HG02571 (cell line): ENCODE results near the gene IKZF5.
A peak's percentile ranks its signal among the peaks of the same experiment; 100 is the strongest.

Source experiments
- ATAC-seq: cut with Tn5 transposase; IDR thresholded peaks from one replicate; pipeline ENCODE4 v1.9.1; 2021; ENCODE audit warnings: mild to moderate bottlenecking, moderate library complexity; ENCODE audit not compliant: unreplicated experiment

Gene IKZF5

DNA sequence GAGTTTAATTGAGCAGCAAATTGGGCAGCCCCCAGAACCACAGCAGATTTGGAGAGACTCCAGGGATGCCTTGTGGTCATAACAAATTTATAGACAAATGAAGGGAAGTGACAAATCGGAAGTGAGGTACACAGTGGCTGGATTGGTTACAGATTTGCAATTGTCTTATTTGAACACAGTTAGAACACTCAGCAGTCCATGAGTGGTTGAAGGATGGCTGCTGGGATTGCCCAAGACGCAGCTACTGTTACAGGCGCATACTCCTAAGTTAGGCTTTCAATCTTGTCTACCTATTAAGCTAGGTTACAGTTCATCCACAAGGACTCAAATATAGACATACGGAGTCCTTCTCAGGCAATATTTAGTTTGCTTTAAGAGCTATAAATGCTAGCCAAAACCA, 7.6 kb upstream of the IKZF5 start:
- no peak for ATAC-seq

DNA sequence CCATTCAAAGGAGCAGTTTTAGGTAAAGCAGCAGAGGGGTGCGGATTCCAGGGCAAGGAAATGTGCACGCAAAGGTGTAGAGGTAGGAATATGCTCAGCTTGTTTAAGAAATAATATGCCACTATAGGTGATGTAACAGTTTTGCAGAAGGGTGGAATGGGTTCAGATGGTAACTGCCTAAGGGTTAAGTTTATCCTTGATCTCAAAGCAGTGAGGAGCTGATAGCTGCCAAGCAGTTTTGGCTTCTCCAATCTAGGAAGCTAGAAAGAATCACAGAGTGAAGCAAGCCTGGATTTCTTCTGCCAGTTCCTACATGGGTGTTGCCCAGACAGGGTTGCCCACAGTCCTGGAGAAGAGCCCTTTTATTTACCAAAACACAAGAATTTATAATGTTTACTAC, 6.2 kb upstream of the IKZF5 start:
- no peak for ATAC-seq

DNA sequence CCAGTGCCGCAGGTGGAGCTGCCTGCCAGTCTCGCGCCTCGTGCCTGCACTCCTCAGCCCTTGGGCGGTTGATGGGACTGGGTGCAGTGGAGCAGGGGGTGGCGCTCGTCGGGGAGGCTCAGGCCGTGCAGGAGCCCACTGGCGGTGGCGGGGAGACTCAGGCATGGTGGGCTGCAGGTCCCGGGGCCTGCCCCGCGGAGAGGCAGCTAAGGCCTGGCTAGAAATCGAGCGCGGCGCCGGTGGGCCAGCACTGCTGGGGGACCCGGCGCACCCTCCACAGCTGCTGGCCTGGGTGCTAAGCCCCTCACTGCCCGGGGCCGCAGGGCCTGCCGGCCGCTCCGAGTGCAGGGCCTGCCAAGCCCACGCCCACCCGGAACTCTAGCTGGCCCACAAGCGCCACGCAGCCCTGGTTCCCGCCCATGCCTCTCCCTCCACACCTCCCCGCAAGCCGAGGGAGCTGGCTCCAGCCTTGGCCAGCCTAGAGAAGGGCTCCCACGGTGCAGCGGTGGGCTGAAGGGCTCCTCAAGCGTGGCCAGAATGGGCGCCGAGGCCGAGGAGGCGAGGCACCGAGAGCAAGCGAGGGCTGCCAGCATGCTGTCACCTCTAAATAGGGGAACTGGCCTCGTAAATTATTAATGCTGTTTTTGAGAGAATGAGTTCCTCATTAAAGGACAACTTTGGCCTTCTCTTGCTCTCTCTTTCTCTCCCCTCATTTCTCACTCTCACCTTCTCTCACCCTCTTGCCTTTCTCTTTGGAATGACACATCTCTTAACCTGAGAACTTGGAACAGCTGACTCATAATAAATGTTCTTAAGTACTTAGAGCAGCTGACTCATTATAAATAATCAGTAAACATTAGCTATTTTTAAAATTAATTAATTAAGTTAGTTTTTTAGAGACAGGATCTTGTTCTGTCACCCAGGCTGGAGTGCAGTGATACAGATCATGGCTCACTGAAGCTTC, 5.1 kb upstream of the IKZF5 start:
- ATAC-seq, result no peak

DNA sequence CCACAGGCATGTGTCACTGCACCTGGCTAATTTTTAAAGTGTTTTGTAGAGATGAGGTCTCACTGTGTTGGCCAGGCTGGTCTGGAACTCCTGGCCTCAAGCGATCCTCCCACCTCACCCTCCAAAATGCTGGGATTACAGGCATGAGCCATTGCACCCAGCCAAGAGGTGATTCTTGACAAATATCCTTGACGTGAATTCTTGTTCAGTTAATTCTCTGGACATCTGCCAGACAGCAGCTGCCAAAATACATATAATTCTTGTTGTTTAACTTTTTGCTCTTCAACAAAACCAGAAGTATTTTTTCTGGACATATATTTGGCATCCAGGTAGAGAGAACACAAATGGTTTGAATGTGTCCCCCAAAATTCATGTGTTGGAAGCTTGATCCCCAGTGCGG, 3.4 kb upstream of the IKZF5 start:
- ATAC-seq, result no peak

DNA sequence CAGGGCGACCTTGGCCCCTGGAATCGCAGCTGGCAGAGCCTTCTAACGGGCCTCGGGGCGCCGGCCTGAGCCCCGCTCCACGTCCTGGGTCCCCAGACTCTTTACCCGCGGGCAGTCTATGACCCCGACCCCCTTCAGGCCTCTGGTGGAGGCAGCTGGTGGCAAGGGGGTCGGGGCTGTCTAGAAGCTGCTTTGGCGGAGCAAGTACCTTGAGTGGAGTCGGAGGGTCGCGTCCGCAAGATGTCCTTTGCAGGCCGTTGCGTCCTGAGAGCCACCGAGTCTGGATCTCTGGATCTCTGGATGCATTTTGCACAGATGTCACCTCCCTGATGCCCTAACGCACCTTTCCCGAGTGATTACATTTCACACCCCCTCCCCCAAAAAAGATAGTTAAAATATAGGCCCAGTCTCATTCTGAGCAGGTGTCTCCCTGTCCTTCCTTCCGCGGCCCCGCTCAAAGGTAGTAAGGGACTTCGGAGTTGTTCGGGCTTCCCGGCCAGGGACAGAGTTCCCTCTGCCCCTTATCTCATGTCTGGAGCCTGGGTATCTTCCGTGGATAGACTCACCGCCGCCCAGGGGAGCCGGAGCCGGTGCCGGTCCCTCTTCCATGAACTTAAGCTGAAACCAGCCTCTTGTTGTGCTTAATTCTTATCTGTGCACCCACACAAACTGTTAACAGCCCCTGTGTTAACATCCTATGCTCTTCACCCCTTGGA, 668 bp upstream of the IKZF5 start:
- ATAC-seq, result peak; percentile 16

DNA sequence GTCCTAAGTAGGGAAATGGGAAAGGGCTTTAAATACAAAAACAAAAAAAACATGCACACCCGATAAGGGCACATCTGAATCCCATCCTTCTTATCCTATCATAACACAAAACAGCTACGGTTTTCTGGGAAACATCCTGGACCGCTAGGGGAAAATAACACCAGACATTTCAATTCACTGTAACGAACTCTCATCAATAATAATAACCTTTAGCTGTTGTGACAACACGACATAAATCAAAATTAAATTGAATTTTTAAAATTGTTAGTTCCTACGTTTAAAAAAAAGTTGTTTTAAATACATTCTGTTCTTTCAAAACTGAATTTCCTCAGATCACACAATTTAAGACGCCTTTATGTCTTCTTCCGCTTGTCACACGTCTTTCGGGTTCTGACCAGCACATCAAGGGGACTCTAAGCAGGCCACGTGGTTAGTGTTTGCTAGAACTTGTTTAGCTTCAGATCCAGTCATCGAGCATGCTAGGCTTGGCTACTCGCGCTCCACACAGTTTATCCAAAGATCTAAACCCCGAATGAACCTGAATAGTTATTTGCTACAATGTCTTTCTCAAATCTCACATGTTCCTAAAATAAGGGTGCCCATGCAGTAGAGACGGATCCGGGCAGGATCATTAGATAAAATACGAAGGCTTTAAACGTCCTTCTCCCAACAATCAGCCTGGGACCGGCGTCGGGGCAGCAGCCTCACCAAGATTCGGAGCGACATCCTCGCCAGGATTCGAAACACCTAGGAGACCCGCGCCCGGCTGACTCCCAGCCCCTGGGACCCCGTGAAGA, 839 bp downstream of the IKZF5 start:
- ATAC-seq, result peak; percentile 33

DNA sequence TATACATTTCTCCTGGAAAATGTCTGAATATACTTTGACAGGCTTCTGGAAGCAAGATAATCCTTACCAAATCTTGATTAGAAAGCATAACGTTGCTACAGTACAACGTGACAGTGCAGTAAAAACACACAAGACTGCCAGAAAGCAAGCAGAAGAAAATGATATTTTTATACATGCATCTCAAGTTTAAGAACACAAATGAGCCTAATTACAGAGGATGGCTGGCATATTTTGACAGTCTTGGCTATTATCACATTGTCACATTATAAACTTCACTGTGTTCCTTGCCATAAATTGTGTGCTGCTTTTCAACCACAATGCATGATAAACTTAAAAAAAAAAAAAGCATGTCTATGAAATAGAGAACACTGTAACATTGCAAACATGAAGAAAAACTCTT, 4.3 kb downstream of the IKZF5 start:
- no peak for ATAC-seq

DNA sequence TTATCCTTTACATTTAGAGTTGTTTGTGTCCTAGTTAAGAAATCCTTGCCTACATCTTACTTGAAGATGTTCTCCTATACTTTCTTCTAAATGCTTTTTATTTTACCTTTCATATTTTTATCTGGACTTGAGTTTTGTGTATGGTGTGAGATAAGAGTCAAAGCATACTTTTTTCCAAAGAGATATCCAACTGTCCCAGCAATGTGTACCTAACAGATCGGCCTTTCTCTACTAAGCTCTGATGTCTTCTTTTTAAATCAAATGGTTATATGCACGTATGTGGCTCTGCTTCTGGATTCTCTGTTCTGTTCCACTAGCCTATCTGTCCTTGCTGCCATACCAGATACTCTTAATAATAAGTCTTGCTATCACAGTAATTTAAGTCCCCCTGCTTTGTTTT, 7.2 kb downstream of the IKZF5 start:
- no peak for ATAC-seq

DNA sequence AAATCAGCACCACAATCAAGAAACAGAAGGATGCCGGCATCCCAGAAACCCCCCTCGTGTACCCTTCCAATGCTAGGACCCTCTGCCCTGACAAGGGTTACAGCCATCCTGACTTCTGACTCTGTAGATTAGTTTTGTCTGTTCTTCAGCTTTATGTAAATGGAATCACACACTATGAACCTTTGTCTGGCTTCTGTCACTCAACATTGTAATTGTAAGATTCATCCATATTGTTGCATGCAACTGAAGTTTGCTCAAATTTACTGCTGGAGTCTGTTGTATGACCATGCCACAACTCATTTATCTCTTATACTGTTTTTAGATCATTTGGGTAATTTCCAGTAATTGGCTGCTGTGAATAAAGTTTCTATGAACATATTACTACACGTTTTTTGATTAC, 8.4 kb downstream of the IKZF5 start:
- no peak for ATAC-seq

DNA sequence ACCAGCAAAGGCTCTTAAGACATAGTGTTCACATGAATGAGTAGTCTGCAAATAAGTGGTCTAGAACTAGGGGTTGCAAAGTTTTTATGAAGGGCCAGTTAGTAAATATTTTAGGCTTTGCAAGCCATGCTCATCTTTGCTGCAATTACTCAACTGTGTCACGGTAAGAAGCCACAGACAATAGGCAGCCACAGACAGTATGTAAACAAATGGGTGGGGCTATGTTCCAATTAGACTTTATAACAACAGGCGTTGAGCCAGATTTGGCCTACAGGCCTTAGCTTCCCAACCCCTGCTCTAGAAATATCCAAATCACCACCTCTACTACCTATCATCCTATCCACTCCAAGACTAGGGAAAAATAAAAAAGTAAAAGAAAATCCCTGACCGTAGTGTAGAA, 9.2 kb downstream of the IKZF5 start:
- ATAC-seq, result no peak

DNA sequence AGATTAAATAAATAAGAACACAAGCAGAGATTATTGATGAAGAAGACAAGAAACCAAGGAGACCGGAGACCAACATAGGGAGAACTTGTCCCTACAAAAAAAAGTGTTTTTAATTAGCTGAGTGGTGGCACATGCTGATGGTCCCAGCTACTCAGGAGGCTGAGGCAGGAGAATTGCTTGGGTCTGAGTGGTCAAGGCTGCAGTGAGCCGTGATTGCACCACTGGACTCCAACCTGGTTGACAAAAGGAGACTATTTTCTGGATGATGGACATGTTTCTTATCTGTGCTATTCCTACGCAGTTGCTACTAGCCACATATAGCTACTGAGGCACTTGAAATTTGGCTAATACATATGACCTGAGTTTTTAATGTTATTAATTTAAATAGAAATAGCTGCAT, 9.7 kb downstream of the IKZF5 start:
- ATAC-seq, result no peak

DNA sequence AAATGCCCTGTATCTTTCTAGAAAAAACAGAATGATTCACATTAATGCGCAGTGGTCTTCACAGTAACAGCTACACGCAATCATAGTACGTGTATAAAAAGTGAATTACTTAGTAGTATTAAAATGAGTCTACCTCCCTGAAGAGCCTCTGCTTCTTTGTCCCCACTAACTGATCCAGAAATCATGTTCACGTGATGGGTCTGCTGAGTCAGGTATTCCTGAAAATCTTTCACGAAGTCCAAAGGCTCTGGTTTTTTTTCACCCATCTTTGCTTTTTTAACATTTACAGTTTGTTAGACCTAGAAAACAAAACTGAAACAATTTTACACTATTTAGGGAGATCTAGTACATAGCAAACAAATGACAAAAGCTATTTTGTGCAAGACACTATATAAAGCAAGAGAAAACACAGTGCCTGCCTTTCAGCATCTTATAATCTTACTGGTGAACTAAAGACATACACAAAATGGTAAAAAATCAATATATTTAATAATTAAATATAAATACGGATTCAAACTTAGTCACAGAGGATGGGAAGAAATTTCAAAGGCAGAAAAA, 10.2 kb downstream of the IKZF5 start:
- ATAC-seq, result no peak

DNA sequence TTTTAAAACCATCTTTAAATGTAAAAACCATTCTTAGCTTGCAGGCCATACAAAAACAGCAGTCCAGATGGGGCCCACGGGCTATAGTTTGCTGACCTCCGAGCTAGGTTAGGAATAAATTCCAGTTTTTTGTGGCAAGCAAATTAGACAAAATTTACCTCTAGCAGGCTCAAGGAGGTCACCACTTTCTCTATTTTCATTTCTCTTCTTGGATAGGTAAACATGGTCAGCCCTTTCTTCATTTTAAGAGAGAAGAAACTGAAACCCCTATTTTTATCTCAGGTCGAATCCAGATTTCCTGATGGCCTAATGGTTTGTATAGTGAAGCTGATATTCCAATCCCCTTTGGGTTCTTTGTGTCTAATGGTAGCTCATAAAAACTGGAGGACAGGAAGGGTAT, 10.7 kb downstream of the IKZF5 start:
- peak; percentile 60 for ATAC-seq

DNA sequence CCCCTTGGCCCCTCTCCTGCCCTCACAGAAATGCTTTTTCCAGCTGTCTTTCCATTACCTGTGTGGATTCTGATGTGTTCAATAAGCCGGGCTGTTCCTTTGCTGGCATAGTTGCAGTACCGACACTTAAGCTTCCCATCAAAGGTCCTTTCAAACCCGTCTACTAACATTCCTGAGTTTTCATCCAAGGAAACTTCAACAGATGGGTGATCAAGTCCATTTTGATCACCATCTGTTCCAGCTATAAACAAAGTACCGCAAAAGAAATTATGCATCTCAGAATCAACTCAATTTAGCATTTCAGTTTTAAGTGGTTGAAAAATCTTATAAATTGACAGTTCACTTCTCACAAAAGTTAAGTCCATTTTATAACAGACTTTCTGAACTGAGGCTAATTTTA, 12.7 kb downstream of the IKZF5 start:
- no peak for ATAC-seq

DNA sequence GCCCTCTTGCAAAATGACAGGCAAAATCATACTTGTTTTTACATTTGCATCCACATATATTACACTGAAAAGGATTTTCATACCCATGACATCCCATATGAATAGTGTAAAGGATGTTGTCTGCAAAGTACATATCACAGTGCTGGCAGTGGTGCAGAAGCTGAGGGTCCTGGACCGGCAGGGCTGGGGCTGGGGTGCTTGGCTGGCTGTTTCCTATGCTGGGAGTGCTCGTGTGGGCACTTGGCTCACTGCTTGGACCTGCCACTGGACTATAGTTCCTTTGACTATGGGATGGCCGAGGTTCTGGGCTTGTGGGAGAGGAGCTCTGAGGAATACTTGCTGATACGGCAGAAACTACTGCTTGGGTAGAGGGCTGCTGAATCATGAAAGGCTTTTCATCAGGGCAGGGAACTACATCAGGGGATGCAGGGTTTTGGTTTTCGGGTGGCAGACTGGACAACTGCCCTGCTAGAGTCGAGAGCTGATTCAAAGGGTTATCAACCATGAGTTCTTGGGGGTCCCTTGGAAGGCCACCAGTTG, 14.7 kb downstream of the IKZF5 start:
- ATAC-seq, result no peak

DNA sequence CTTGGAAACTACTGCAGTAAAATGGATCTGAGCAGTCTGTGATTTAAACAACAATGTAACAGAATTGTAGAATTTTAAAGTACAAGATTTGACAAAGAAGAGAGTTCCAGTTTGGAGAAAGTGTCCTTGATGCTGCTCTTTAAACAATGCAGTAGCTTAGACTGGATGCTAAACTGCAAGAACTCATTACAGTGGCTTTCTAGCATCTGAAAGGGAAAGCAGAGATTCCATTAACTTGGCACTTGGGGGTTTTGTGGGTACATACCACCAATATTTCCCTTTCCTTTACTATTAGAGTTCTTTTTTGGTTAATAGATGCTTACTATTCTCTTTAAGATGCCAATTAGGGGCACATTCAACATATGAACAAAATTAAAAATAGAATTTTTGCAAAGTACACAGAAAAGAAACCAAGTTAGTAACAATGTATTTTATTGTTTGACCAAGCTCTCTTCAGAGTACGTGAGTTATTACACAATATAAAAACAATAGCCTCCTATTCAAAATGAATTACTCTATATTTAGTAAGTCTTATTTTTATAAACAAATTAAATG, 16.5 kb downstream of the IKZF5 start:
- no peak for ATAC-seq

DNA sequence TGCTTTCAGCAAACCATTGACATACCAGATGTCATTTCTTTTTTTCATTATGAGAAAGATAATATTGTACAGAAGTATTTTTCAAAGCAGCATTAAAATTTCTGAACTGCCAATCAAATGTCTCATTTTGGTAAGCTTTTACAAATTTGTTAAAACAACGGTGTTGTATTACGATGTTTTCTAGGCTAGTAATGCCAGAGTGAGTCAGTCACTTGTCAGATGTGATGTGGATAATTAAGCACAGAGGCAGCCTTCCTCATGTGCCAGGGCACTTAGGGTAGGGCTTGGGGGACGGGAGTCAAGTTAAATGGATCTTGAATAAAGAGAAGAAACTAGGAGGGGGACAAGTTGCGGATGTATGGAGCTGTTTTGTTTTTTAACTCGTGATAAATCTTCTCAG, 18.3 kb downstream of the IKZF5 start:
- no peak for ATAC-seq

DNA sequence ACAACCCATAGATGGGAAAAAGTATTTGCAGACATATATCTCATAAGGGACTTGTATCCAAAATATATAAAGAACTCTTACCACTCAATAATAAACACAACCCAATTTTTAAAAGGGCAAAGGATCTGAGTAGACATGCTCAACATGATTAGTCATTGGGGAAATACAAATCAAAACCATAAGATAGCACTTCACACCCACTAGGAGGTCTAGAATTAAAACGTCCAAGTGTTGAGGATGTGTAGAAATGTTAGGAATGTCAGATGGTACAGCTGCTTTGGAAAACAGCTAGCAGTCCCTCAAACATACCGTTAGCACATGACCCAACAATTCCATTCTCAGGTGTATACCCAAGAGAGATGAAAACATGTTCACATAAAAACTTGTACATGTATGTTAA, 20.1 kb downstream of the IKZF5 start:
- ATAC-seq, result no peak

DNA sequence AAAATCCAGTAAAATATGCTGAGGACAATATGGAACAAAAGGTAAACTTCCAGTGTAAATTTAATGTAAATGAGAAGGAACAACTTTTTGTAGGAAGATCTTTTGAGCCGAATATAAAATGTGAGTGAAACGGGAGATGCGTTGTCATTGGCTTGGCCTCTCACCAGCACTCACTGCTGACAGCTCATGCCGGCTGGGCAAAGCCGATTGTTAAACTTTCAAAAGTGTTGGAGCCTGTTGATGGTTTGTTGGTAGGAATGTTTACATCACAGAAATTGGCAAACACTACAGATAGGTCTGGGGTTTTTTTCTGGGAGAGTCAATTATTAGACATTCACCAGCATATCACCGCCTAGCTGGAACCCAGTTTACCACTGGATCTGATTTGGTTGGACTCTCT, 22.3 kb downstream of the IKZF5 start:
- no peak for ATAC-seq

DNA sequence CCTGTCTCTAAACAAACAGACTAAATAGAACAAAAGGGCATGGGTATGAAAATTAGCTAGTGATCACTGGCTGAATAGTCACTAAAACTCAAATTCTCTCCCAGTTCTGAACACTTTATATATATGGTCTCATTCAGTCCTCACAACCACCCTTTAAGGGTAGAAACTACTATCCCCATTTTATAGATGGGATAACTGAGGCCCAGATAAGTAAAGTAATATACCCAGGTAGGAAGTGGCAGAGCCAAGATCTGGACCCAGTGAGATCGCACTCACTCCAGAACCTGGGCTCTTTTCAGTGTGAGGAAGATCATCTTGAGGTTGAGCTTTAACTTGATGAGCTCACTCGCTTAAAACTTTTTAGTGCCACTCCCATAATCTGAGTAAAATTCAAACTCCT, 23.9 kb downstream of the IKZF5 start:
- no peak for ATAC-seq

DNA sequence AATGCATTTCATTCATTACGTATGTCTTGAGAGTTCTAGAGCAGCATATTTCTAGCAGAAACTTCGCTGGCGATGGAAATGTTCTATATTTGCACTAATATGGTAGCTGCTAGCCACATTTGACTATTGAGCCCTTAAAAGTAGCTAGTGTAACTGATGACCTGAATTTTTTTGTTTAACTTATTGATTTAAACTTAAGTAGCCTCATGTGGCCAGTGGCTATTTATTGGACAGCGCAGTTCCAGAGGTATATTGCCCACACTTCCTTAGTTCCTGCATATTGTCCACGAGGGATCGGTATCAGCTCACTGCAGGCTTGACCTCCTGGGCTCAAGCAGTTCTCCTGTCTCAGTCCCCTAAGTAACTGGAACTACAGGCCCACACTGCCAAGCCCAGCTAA, 24.7 kb downstream of the IKZF5 start:
- no peak for ATAC-seq
